Measurements from ENCODE around the gene SNX10. TPM values are rescaled to one million over a fixed set of nuclear protein-coding genes. Genes with fewer than 3 reads are reported as not detected.

The SNX10 gene
- total and polyA plus RNA-seq, 2 of the 4 experiments (the other 2 are of a cell fraction) = not detected

- H2BK5ac ChIP-seq (ENCODE audit: low read depth, low read length, poor library complexity, severe bottlenecking) = no peak overlapping the region
- H3K4me3 ChIP-seq (ENCODE audit: insufficient read depth, low read depth, low read length) = no peak overlapping the region
- no peaks in the 10 kb centered on the region for H3K79me1 ChIP-seq (ENCODE audit: low read depth in 1 of 2, low read length in 2 of 2)
- H3K9me1 ChIP-seq (ENCODE audit: insufficient read depth, low read length) = no peaks in the 10 kb centered on the region
- no peak overlapping the region for H3K23ac ChIP-seq (ENCODE audit: low read depth, low read length)
- no peak overlapping the region for H3K9ac ChIP-seq (ENCODE audit: low read depth, low read length)
- H2AFZ ChIP-seq (replicated peaks; ENCODE audit: low read length, poor library complexity) = no peak overlapping the region
- dilution Hi-C loops (cut with HindIII; ENCODE audit: low sequenced_read_pairs, unreplicated experiment) (no loop called here), in situ Hi-C loops (cut with MboI; ENCODE audit: low sequenced_read_pairs) (loop anchor here (10.0 kb wide), 2 partner anchors 266 to 294 kb away; no protein-coding TSS in a partner anchor), intact Hi-C loops (cut with micrococcal nuclease) (loop anchor here (5.0 kb wide), 1 partner anchor 253 kb away; no protein-coding TSS in a partner anchor)
- H2BK20ac ChIP-seq (ENCODE audit: low read depth, low read length) = no peak overlapping the region
- no peak overlapping the region for H3K27ac ChIP-seq (ENCODE audit: insufficient read depth, low read length)
- POLR2A ChIA-PET (ENCODE audit: unreplicated experiment) = no interaction called here
- CTCF ChIA-PET = interaction anchor here (1.0 to 1.7 kb wide), 2 partner anchors 9 kb away, joined by 3 to 6 read pairs; no protein-coding TSS in a partner anchor
- no peak overlapping the region for H2BK120ac ChIP-seq (ENCODE audit: low read depth, low read length)
- no peaks in the 10 kb centered on the region for H3K36me3 ChIP-seq (ENCODE audit: control insufficient read depth, insufficient read depth, low read length)
- H3K4me2 ChIP-seq (ENCODE audit: low read depth, low read length) = no peak overlapping the region
- no peak overlapping the region for H2AK5ac ChIP-seq (ENCODE audit: low read depth, low read length)
- H3K14ac ChIP-seq (replicated peaks; ENCODE audit: low read depth, low read length) = no peak overlapping the region
- 20% methylated on average over 1 of the region's 3 CpGs; no CpG with 5 or more reads in 1 of the 2 experiments for WGBS, 2 experiments (ENCODE audit: extremely low coverage in 2 of 2, insufficient read length in 1 of 2)
- ATAC-seq (ENCODE audit: low read depth) = no peak
- H4K8ac ChIP-seq (ENCODE audit: low read depth in 2 of 2, low read length in 2 of 2) = no peak overlapping the region
- H4K5ac ChIP-seq (ENCODE audit: low read depth, low read length) = no peak overlapping the region
- no TSS peak for BruUV-seq (replicated peaks)
- no peak overlapping the region for H3K18ac ChIP-seq (ENCODE audit: low read depth, low read length)
- TF ChIP-seq RCOR1 (IDR thresholded peaks at IDR 0.05; ENCODE audit: insufficient replicate concordance, low read length) (no peak), RFX5 (IDR thresholded peaks at IDR 0.05; ENCODE audit: low read depth, low read length) (no peak)
- no peak for DNase-seq
- H3K4ac ChIP-seq (ENCODE audit: low read depth, low read length) = no peak overlapping the region
- H4K91ac ChIP-seq (ENCODE audit: insufficient read depth, low read depth, low read length) = no peak overlapping the region
- H4K20me1 ChIP-seq (ENCODE audit: insufficient read depth, low read length) = no peaks in the 10 kb centered on the region
- no peak overlapping the region for H2AK9ac ChIP-seq (replicated peaks; ENCODE audit: low read depth, low read length, poor library complexity)
- no peak overlapping the region for H2BK15ac ChIP-seq (ENCODE audit: low read depth, low read length)
- H3K4me1 ChIP-seq (ENCODE audit: control insufficient read depth, insufficient read depth, low read length) = no peaks in the 10 kb centered on the region
- H3K56ac ChIP-seq (ENCODE audit: extremely low read depth, insufficient read depth, low read length) = no peak overlapping the region
- peaks cover 9% of the 10 kb centered on the region for H3K27me3 ChIP-seq (ENCODE audit: control insufficient read depth, insufficient read depth, low read length)
- H3K9me3 ChIP-seq (ENCODE audit: control insufficient read depth, insufficient read depth, low read length) = no peaks in the 10 kb centered on the region
These were observed 69.0 kb downstream of the SNX10 start for GRCh38 chr7:26360650-26361049.

Data from IMR-90 (cell line).